ENCODE results near the gene KCND2.
"Not testable (repeated sequence)": the region's sequence is repeated elsewhere in the genome, so short reads cannot be mapped to it uniquely, and the experiment has no call there.

The KCND2 gene

DNA sequence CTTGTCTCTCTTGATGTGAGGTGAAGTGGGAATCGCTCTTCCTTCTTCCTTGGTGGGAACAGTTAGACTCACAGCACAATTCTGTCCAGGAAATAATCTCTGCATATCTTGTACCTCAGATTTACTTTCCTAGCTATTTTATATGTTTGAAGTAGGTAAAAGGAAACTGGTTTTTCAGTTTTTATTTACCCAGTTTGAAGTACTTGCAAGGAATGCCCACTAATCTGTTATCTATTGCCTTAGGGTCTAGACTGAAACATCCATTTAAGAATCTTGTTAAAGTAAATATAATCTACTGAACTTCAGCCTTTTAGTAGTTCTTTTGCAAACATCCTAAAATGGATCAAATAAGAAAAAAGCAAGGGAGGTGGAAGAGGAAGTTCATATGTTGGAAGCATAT lies 229.8 kb downstream of the KCND2 start:
- DNase-seq, result no peak

DNA sequence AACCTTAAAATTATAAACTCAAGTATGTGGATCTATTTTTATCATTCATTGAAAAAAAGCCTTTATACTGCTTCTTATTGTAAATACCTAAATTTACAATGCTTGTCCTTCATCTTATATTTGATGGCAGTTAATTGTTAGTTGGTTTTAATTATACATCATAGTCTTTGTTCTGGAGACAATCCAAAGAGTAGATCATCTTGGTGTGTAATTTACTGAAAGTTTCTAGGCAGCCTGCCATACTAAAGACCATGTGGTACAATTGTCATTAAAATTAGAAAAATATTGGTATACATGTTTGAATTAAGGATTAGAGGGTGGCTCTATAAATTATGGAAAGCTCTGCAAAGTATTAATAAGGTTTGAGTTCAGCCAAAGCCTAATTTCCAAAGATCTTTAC lies 231.4 kb downstream of the KCND2 start:
- DNase-seq, result no peak

DNA sequence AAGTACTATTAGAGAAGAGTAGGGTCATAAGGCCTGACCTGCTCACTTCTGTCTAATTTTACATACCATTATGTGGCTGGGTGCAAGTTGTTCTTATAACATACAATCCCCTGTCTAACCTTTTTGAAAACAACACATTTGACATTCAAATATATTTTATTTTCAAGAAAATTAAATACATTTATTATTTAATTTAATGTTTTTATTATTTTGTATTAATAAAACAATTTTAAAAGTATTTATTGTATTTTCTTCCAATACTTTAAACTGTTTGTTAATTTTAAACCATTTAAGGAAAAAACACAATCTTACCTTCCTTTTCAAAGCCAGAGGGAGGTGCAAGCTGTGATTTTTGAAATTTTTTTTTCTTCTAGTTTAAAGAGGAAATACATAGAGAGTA lies 232.8 kb downstream of the KCND2 start:
- no peak for DNase-seq

DNA sequence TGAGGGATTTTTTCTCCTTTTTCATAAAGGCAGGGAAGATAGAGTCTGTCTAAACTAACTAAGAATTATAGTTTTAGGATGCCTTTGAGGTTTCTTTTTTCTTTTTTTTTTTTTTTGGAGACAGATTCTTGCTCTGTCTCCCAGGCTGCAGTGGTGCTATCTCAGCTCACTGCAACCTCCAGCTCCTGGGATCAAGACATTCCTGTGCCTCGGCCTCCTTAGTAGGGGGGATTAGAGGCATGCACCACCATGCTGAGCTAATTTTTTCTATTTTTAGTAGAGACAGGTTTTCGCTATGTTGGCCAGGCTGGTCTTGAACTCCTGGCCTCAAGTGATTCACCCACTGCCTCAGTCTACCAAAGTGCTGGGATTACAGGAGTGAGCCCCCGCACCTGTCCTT lies 239.7 kb downstream of the KCND2 start:
- no peak for DNase-seq

DNA sequence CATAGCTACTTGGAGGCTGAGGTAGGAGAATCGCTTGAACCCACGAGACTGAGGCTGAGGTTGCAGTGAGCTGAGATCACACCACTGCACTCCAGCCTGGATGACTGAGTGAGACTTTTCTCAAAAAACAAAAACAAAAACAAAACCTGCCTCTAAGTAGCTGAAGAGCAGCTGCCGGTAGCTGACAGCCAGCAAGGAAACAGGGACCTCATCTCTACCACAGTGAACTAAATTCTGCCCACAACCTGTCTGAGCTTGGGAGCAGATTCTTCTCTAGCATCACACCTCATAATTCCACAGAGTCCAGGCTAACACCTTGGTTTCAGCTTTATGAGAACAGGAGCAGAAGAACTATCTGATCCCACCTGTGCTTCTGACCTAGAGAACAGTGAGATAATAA lies 246.2 kb downstream of the KCND2 start:
- DNase-seq, result no peak

DNA sequence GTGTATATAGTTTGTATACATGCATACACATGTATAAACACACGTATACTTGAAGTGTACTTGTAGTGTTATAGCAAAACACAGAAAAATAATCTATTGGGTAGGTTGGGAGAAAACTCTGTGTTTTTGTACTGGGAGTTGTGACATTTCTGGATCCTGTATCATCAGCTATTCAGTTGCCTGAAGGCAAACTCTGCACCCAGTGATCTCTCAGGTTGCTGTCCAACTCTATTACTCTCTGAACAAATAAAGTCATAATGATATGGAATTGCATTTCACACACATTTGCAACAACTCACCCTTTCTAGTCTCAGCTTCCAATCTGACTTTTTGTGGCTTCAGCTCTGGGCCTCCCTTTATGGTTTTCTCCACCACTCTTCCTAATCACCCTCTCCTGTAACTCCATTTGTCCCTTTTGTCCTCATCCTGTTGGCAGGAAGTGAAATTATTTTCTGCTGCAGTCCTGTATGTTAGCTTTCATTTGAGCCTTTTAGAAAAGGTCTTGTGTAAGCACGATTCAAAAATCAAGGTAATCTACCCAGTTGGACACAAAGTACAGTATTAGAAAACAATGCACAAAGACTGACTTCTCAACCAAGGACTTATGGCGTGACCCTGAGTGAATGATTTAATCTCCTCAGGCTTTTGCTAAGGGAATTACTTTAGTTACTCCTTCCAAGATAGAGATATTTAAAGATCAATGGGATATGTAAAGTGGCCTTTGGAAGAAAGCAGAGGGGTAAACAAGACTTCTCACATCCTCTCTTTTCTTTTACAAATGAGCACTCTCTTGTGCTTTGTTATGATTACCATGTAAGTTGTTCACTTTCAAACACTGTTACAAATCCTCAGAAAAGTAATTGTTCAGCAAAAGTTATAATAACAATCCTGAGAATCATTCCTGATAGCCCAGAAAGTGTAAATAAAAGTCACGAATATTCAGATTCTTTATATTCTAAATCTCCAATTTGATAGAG lies 249.1 kb downstream of the KCND2 start:
- DNase-seq, result no peak

DNA sequence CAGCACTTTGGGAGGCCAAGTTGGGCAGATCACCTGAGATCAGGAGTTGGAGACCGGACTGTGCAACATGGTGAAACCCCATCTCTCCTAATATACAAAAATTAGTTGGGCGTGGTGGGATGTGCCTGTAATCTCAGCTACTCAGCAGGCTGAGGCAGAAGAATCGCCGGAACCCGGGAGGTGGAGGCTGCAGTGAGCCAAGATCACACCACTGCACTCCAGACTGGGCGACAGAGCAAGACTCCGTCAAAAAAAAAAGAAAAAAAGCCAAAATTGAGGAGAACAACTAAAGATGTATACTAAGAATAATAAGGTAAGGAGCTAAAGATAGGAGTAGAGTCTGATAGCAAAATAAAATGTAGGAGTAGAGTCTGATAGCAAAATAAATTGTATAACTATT lies 251.0 kb downstream of the KCND2 start:
- DNase-seq, result no peak

DNA sequence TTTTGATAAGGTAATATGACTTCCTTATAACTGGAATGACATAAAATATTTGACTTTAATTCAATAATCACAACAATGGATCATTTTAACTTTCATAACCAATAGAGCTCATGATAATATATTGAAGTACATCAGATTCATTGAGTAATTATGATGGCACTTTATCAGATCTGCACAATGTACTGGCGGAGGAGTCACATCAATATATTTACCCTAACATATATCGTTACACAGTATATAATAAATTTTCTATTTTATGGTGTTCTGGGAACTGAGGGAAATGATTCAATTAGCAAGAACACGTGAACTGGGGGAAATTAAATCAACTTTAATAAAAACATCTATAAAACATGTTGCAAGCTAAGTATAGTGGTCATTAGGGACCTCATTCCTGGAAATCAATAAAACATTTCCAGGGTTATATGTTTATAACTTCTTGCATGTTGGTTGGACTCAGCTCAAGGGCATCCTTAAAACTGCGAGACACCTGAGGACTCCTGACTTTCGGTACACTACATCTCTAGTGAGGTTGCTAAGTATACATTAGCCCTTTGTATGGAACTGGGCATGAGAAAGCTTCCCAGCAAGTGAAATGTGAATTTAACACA lies 254.0 kb downstream of the KCND2 start:
- no peak for DNase-seq

DNA sequence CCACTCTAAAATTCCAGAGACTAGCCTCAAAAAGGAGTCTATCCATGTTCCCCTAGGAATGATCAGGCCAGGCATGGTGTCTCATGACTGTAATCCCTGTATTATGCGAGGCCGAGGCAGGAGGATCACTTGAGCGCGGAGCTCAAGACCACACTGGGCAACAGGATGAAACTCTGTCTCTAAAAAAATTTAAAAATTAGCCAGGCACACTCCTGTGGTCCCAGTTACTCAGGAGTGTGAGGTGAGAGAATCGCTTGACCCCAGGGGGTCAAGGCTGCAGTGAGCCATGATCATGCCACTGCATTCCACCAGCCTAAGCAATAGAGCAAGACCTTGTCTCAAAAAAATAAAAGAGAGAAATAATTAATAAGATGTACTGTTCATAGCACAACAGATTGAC lies 256.8 kb downstream of the KCND2 start:
- no peak for DNase-seq

DNA sequence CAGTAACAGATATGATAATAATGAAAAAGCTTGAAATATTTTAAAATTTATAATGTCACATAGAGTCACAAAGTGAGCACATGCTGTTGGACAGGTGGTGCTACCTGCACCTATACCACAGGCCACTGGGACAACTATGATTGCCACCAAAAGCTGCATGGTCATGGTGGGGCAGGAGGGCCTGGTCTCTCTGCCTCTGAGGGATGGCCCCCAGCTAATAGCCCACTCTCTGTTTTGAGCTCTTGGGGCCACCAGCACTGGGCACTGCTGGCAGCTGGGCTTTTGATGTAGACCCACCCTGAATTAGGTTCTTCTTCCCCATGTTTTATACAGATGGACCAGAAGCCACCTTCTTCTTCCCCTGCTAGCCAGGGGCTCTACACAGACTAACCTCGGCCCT lies 265.4 kb downstream of the KCND2 start:
- no peak for DNase-seq

DNA sequence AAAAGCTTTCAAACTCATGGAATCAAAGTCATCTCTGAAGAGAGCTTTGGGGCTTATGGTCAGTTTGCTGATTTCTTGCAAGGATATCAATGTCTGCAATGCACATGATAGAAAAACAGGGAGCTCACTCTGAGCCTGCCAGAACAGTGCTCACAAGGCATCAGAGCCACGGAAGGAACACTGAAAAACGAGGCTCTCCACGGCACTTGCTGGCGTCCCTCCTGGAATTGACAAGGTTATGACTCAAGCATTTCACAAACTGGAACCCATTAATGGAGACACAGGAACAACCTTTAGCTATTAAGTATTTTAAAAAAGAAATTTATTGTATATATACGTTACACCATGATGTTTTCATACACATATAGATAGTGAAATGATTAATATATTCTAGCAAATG lies 266.3 kb downstream of the KCND2 start:
- no peak for DNase-seq

DNA sequence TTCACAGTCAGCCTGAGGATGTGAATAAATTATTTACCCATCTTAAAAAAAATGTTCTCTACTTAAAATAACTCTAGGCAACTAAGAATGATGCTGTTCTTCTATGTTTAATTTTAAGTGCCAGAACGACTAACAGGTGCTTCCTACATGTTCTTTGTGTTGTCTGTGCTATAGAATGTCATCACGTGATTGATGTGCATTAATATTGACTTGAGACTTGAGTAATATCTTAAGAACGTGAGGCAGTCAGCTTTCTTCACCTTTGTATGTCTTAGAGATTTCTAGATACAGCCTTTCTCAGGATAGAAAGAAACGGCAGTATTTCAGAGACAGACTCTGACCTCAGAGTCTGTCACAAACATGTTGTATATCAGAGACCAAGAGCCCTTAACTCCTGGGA lies 274.6 kb downstream of the KCND2 start:
- no peak for DNase-seq

DNA sequence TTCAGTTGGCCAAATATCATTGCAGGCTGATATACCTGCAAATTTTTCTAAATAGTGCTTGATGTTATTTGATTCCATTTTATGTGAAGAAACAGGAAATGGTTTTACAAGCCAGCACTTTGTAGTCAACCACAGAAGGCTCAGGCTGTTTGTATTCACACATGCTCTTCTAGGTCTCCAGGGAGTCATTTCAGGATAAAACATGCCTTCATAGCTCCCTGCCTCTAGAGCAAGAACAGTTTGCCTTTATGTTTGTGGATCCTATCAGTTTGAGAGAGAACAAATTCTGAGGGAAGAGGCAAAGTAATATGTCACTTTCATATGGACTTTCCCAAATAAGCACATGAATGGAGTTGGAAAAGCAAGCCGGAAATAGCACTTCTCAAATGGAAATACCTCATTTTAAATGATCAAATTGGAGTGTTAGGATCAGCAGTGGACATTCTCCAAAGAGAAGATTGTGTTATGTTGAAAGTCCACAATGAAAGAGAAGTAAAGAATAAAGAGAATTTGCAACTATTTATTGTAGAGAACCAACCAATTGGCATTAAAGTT lies 277.6 kb downstream of the KCND2 start:
- DNase-seq, result no peak

DNA sequence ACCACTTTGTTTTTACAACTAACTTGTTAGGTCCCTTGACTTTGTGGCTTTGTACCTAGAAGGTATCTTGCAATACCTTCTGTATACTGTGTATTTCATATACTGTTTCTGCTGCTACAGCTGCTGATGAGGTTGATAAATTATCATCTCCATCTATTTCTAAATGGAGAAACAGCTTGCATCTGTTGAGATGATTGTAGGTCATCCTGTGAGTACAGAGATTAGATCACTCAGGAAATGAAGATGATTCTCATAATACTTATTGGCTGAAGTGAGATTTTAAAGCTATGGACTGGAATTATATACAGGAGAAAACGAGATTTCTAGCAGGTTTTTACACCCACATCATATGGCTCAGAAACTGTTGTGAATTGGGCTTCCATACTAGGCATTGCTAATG lies 280.5 kb downstream of the KCND2 start:
- DNase-seq, result no peak

DNA sequence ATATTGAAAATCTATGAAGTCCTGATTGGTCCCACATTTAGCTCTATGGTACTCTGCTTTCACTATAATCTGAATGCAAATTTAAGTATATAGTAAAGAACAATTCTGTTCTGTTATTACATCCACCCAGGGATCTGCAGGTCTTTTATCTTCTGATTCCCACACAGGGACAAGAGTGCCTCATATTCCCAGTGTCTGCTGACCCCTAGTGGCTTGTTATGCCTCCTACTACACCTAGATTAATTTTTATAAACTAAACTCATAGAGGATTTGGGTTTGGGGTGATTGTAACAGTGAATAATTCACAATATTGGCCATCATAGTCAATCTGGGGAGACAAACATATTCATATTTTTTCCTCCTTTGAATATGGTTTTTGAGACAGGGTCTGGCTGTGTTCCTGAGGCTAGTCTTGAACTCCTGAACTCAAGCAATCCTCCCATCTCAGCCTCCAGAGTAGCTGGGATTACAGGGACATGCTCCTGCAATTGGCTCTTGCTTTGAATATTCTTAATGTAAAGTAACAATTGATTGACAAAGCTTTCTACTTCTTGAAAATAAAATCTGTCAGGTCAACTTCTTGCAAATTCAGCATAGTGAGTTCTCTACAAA lies 282.1 kb downstream of the KCND2 start:
- DNase-seq, result no peak

DNA sequence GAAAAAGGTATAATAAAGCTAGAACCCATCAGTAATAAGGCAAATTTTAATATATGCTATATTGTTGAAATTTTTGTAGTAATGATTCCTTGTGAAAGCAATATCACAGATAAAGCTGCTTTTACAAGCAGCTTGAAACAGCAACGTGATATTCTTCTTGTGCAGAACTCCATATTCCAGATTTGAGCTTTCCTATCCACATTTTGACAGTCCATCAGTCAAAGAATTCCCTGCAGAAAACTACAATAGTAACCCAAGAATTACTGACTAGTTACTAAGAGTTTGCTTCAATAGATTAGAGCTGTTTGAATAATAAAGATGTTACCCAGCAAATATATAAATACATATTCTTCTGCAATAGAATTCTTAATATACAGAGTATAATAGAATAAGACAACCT lies 291.2 kb downstream of the KCND2 start:
- no peak for DNase-seq

DNA sequence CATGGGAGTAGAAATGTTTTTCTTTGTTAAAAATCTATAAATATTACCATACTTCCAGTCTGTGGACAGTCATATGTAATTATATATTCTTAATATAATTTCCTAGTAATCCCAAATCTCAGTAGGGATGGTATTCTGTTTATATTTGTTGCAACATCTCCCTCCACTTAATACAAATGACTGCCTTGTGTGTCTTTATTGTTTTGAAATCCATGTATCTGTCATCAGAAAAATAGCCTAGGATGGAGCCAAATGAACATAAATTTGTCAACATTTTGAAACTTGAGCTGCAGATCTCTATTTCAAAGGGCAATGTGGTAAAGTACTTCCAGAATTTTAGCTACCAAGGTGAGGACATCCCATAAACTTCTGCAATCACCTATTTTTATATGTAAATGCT lies 294.2 kb downstream of the KCND2 start:
- no peak for DNase-seq

DNA sequence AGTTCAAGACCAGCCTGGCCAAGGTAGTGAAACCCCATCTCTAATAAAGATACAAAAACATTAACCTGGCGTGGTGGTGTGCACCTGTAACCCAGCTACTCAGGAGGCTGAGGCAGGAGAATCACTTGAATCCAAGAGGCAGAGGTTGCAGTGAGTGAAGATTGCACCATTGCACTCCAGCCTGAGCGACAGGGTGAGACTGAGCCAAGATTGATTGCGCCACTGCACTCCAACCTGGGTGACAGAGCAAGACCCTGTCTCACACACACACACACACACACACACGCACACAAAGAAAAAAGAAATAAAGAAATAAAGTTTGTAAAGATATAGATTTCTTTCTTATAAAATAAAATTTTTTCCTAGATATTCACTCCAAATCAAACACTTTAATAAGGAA lies 305.7 kb downstream of the KCND2 start:
- DNase-seq, result not testable (repeated sequence)

DNA sequence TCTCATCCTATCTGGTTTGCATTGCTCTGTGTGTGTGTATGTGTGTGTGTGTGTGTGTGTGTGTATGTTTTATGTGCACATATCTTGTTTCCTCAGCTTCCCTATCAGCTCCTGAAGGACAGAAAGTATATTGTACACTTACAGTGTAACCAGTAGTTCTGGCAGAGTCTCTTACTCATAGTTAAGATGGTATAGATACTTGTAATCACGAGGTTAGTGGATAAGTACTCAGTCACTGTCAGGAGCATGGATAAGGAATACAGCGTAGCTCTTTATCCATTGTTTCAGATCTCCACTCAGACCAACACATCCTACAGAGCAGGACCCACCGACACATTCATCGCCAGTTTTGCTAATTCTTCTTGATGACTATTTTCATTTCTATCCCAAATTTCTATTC lies 309.9 kb downstream of the KCND2 start:
- no peak for DNase-seq

DNA sequence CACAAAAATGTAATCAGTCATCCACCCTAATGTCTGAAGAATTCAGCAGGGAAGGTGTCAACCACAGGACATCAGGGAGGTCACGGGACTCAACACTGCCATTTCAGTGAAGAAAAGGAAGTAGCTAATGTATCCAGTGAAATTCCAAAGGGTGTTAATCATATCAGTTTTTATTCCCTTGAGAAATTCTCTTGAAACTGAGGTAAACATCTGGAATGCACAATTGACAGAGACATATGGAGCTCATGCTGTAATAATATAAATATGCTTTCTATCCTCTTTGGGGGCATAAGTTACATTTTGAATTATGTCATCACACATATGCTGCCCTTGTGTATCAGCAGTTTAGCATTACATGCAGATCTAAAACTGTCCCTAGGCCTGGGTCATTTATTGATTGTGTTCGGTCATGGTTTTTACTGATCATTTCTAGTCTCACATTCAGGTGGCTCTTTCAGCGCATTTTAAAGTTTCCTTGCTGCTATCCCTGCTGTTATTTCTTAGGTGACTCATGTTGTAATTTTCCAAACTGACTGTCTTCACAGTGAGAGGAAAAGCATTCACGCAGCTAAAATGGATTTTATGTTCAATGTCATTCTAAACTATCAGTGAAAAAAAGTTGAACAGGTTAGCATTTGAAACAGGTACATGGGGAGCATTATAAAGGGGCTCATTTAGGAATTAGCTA lies 311.1 kb downstream of the KCND2 start:
- DNase-seq, result no peak

DNA sequence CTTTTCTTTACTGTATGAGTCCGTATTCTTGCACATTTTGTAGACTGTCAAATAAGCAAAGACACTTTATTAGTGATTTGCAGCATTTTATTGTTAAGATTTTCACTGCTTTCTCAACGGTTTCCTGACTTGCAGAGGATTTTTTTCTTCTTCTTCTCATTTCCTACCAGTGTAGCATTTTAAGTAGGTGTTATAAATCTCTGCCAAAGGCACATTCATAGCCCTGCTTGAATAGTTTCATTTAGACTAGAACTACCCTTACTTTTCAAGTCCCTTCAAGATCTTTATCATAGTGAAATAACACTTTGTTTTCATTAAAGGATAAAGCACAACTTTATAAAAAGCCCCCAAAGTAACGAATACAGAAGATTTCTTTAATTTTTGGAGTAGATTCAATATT lies 313.6 kb downstream of the KCND2 start:
- no peak for DNase-seq

DNA sequence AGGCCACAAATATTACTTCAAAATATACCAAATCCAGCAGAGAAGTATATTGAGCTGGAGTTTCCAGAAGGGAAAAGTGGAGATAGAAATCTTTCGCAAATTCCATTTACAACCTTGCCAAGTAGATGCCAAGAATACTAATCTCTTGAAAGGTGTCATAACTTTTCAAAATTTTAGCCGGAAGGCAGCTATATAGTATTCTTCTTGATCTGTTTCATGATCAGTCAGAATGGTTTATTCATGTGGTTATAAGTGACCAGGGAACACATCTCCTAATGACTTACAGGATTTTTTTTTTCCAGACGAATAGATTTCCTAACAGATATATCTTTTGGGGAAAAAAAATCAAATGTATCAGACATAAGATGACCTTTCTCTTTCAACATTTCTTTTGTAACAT lies 314.3 kb downstream of the KCND2 start:
- DNase-seq, result no peak

DNA sequence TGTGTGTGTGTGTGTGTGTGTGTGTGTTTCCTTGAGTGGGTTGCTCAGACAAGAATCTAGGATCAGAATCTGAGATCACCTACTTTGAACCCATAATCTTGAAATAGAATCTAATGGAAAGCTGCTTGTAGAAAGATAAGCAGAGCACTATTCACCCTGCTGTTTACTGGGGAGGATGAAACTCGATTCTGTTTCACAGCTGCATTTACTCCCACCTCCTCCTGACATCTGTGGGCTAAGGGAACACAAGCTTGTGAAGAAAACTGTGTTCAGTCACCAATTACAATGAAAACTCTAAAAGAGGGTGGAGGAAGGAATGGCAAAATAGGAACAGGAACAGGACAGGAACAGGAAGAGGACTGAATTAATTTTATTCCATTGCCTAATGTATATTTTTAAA lies 315.4 kb downstream of the KCND2 start:
- DNase-seq, result no peak

All from activated CD4-positive, CD25-positive, alpha-beta regulatory T cell treated with anti-CD3 and anti-CD28 coated beads, Interleukin-2, amount 50 U/mL, for 72 hours (primary cell).